Prostate gland (tissue), 2 donors: Measurements from ENCODE around the gene GFPT2. TPM values are rescaled to one million over a fixed set of nuclear protein-coding genes. Genes with fewer than 3 reads are reported as not detected.
A peak's percentile ranks its signal among the peaks of the same experiment; 100 is the strongest.

Experiments
- DNase-seq: peaks from one replicate; pipeline ENCODE4 v3.0.0-alpha.2; 2019; ENCODE audit warnings: low spot score
- H3K27ac ChIP-seq, 2 donors: fragments of 200-600 bp; sonication (generic); 2 replicates each; pipeline ENCODE4 v1.5.1; 2017 to 2019
- H3K27me3 ChIP-seq: fragments of 200-600 bp; sonication (generic); replicated peaks from 2 replicates; pipeline ENCODE4 v1.5.1; 2019; ENCODE audit not compliant: insufficient read depth
- H3K36me3 ChIP-seq, 2 donors: fragments of 200-600 bp; sonication (generic); 1 replicate in 1 of 2; 2 replicates in 1 of 2; pipeline versions ENCODE4 v1.5.1 to v1.8.1; 2017 to 2019
- H3K4me1 ChIP-seq: fragments of 200-600 bp; sonication (generic); replicated peaks from 2 replicates; pipeline ENCODE4 v1.5.1; 2019
- H3K4me3 ChIP-seq, 2 donors: fragments of 200-600 bp; sonication (generic); 2 replicates each; pipeline ENCODE4 v1.5.1; 2017 to 2019
- H3K9me3 ChIP-seq: fragments of 200-600 bp; sonication (generic); 2 replicates; pipeline ENCODE4 v1.5.1; 2017
- CTCF ChIP-seq, 4 experiments: fragments of 200-600 bp in 2 of 4; fragments of 450-650 bp in 2 of 4; sonication (generic) in 2 of 4; IDR thresholded peaks; 1 replicate in 3 of 4; 2 replicates in 1 of 4; pipeline ENCODE4 v1.5.1; 2016 to 2019; ENCODE audit warnings: antibody characterized with exemption in 4 of 4, mild to moderate bottlenecking in 2 of 4, moderate library complexity in 2 of 4
- POLR2A ChIP-seq: fragments of 450-650 bp; IDR thresholded peaks from one replicate; pipeline ENCODE4 v1.6.1; 2016; ENCODE audit warnings: antibody characterized with exemption, mild to moderate bottlenecking
- POLR2AphosphoS5 ChIP-seq: sonication (generic); formaldehyde crosslinking; IDR thresholded peaks from one replicate; pipeline ENCODE4 v1.6.1; 2017; ENCODE audit warnings: antibody characterized with exemption
- WGBS: methylation state at CpG from one replicate; pipeline ENCODE4 v1.1.5; 2018; 5-methylcytosine and 5-hydroxymethylcytosine counted together
- intact Hi-C: fragments of 100-400 bp; cut with DNase I; formaldehyde crosslinking; loops from one replicate; pipeline ENCODE4 v1.14.2; 2022
- total RNA-seq, 2 donors: library from RNA; depleted of rRNA; stranded (reverse); fragments of >200 nt; gene quantifications; one replicate each; pipeline ENCODE4 v1.1.0, GENCODE V29; 2016

Gene GFPT2
- total RNA-seq, 2 donors from 2014 or later: 3.2 to 14.0 TPM

- WGBS: 93% methylated on average over 10 of the region's 10 CpGs
- H3K4me3 ChIP-seq: no peak overlapping the region
- no peaks in the 10 kb centered on the region for H3K36me3 ChIP-seq
- peaks cover 2% of the 10 kb centered on the region for H3K4me1 ChIP-seq
- DNase-seq: no peak
- TF ChIP-seq POLR2A: no peak
- TF ChIP-seq POLR2AphosphoS5: no peak
- intact Hi-C loops: loop anchor here (2.0 kb wide), 1 partner anchor 58 kb away; the partner anchor contains the start of gene GFPT2
- no peaks in the 10 kb centered on the region for H3K27me3 ChIP-seq
- H3K9me3 ChIP-seq: no peaks in the 10 kb centered on the region
- no peak overlapping the region for H3K27ac ChIP-seq
Observed at GRCh38 chr5:180294913-180295555, 58.1 kb downstream of the GFPT2 start.

GRCh38 chr5:180294411-180294810 is 58.7 kb downstream of the GFPT2 start:
- Histone ChIP-seq H3K36me3 (no peaks in the 10 kb centered on the region), H3K4me3 (no peak overlapping the region), H3K27ac (no peak overlapping the region), H3K27me3 (no peaks in the 10 kb centered on the region), H3K4me1 (peaks cover 4% of the 10 kb centered on the region), H3K9me3 (no peaks in the 10 kb centered on the region)
- WGBS: 80% methylated on average over 7 of the region's 7 CpGs
- intact Hi-C loops: loop anchor here (2.0 kb wide), 1 partner anchor 58 kb away; the partner anchor contains the start of gene GFPT2
- TF ChIP-seq POLR2A (no peak), CTCF (IDR thresholded peaks at IDR 0.05) (no peak), POLR2AphosphoS5 (no peak)
- no peak for DNase-seq

GRCh38 chr5:180291943-180292831 is 60.9 kb downstream of the GFPT2 start, which contains the start of gene MAPK9:
MAPK9 (minus strand) TSS chr5:180292083; CDS start chr5:180280561, 11,522 bp downstream.
- no peaks in the 10 kb centered on the region for H3K9me3 ChIP-seq
- peak; percentile 43 for TF ChIP-seq POLR2AphosphoS5
- peak in 1 of 4 experiments; percentile 16 for TF ChIP-seq CTCF (IDR thresholded peaks at IDR 0.05)
- TF ChIP-seq POLR2A: peak; percentile 37
- H3K27ac ChIP-seq: peak within 1 kb of the TSS; percentile 91 to 93
- peak; percentile 74 for DNase-seq
- H3K4me3 ChIP-seq: peak within 1 kb of the TSS; percentile 89 to 98
- WGBS: 1% methylated on average over 56 of the region's 122 CpGs
- intact Hi-C loops: loop anchor here (2.0 kb wide), 1 partner anchor 179 kb away; no protein-coding TSS in a partner anchor
- peaks cover 4% of the 10 kb centered on the region for H3K4me1 ChIP-seq
- H3K36me3 ChIP-seq: no peaks in the 10 kb centered on the region
- no peaks in the 10 kb centered on the region for H3K27me3 ChIP-seq

- WGBS: under 1% methylated on average over 25 of the region's 68 CpGs
- Histone ChIP-seq H3K36me3 (no peaks in the 10 kb centered on the region), H3K4me1 (peaks cover 4% of the 10 kb centered on the region), H3K27me3 (no peaks in the 10 kb centered on the region), H3K27ac (peak overlapping the region in 1 of 2 donors; percentile 37), H3K9me3 (no peaks in the 10 kb centered on the region), H3K4me3 (peak overlapping the region; percentile 89 to 98)
- intact Hi-C loops: no loop called here
- no peak for DNase-seq
- TF ChIP-seq POLR2AphosphoS5 (no peak), CTCF (IDR thresholded peaks at IDR 0.05) (peak in 1 of 4 experiments; percentile 11)
Observed at GRCh38 chr5:180291234-180291940, 61.7 kb downstream of the GFPT2 start.
